Measurements from ENCODE around the gene POLR2L.
A peak's percentile ranks its signal among the peaks of the same experiment; 100 is the strongest.

Gene POLR2L

DNA sequence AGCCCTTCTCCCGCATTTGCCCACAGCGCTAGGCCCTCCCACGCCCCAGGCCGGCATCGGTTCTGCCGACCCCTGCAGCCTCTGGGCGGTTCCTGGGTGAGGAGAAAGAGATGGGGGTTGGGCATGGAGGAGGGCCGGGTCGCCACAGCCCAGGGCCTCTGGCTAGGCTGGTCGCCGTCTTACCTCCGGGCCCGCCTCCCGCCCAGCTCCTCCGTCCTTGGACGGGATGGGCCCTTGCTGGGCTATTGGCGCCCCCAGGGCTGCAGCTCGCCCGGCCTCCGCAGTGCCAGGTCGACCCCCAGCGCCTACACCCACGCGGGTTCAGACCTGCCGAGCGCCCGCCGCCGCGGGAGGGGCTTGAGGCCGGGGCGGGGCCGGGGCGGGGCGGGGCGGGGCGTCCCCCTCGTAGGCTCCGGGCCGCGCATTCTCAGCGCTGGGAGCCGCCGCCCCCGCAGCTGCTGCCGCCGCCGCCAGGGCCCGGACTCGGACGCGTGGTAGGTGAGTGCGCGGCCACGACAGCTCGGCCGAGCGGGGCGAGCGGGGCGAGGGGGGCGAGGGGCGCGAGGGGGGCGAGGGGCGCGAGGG lies 9.7 kb downstream of the POLR2L start, which contains the start of gene CD151:
TSS of gene CD151 (plus strand) at position 424 of the 585 bp plus-strand sequence. CDS start 3,118 bp downstream, outside the sequence.
- peaks cover 1% of the 10 kb centered on the region for H3K27me3 ChIP-seq (replicated peaks; ENCODE audit: control insufficient read depth, insufficient read depth, low read length)
- H3K36me3 ChIP-seq (ENCODE audit: control insufficient read depth, insufficient read depth, low read length), result peaks cover 6% of the 10 kb centered on the region
- TF ChIP-seq CTCF (IDR thresholded peaks at IDR 0.05; ENCODE audit: insufficient read depth, low read length, poor library complexity, severe bottlenecking), result no peak
- H3K4me3 ChIP-seq (replicated peaks; ENCODE audit: low read depth, low read length), result peak within 1 kb of the TSS; percentile 61
- peak; percentile 65 for DNase-seq (ENCODE audit: extremely low read depth, insufficient read length)

GRCh38 chr11:831961-832528 lies 10.3 kb downstream of the POLR2L start:
- H3K36me3 ChIP-seq (ENCODE audit: control insufficient read depth, insufficient read depth, low read length), result peaks cover 2% of the 10 kb centered on the region; the same call in 1 of the 2 replicates
- DNase-seq (ENCODE audit: extremely low read depth, insufficient read length), result no peak
- H3K4me3 ChIP-seq (replicated peaks; ENCODE audit: low read depth, low read length), result peak overlapping the region; percentile 50
- no peak for TF ChIP-seq CTCF (IDR thresholded peaks at IDR 0.05; ENCODE audit: insufficient read depth, low read length, poor library complexity, severe bottlenecking)
- H3K27me3 ChIP-seq (replicated peaks; ENCODE audit: control insufficient read depth, insufficient read depth, low read length), result peaks cover 1% of the 10 kb centered on the region

GRCh38 chr11:831118-831864 lies 11.0 kb downstream of the POLR2L start:
- Histone ChIP-seq H3K36me3 (ENCODE audit: control insufficient read depth, insufficient read depth, low read length) (no peaks in the 10 kb centered on the region), H3K27me3 (replicated peaks; ENCODE audit: control insufficient read depth, insufficient read depth, low read length) (peaks cover 1% of the 10 kb centered on the region), H3K4me3 (replicated peaks; ENCODE audit: low read depth, low read length) (no peak overlapping the region)
- TF ChIP-seq CTCF (IDR thresholded peaks at IDR 0.05; ENCODE audit: insufficient read depth, low read length, poor library complexity, severe bottlenecking), result no peak
- no peak for DNase-seq (ENCODE audit: extremely low read depth, insufficient read length)

GRCh38 chr11:830295-831117 lies 11.8 kb downstream of the POLR2L start:
- H3K27me3 ChIP-seq (replicated peaks; ENCODE audit: control insufficient read depth, insufficient read depth, low read length), result peaks cover 1% of the 10 kb centered on the region
- H3K36me3 ChIP-seq (ENCODE audit: control insufficient read depth, insufficient read depth, low read length), result no peaks in the 10 kb centered on the region
- H3K4me3 ChIP-seq (replicated peaks; ENCODE audit: low read depth, low read length), result peak overlapping the region; percentile 14
- peak; percentile 80 for DNase-seq (ENCODE audit: extremely low read depth, insufficient read length)
- no peak for TF ChIP-seq CTCF (IDR thresholded peaks at IDR 0.05; ENCODE audit: insufficient read depth, low read length, poor library complexity, severe bottlenecking)

DNA sequence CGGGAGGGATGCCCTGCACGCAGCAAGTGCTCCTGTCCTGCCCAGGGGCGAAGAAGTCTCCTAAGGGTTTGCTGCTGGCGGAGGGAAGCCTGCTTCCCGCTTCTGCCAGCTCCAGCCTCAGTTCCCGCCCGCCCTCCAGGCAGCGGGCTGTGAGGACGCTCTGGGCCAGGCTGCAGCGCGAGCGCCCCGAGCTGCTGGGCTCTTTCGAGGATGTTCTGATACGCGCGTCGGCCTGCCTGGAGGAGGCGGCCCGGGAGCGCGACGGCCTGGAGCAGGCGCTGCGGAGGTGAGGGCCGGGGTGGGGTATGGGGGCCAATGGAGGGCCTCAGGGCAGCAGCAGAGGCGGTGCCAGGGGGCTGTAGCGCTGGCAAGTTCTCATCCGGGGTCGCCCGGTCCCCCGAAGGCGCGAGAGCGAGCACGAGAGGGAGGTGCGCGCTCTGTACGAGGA lies 12.5 kb downstream of the POLR2L start:
- DNase-seq (ENCODE audit: extremely low read depth, insufficient read length), result no peak
- peaks cover 1% of the 10 kb centered on the region for H3K27me3 ChIP-seq (replicated peaks; ENCODE audit: control insufficient read depth, insufficient read depth, low read length)
- TF ChIP-seq CTCF (IDR thresholded peaks at IDR 0.05; ENCODE audit: insufficient read depth, low read length, poor library complexity, severe bottlenecking), result no peak
- H3K4me3 ChIP-seq (replicated peaks; ENCODE audit: low read depth, low read length), result peak overlapping the region; percentile 14
- H3K36me3 ChIP-seq (ENCODE audit: control insufficient read depth, insufficient read depth, low read length), result no peaks in the 10 kb centered on the region

Measured in GM06990 (cell line).